GM23338 (cell line): ENCODE results near the gene PSPN. TPM values are rescaled to one million over a fixed set of nuclear protein-coding genes. Genes with fewer than 3 reads are reported as not detected.

ENCODE experiments used
- ATAC-seq: fragments of 200-7000 bp; cut with Tn5 transposase; 3 replicates; pipeline ENCODE4 v1.9.1; 2020
- DNase-seq: peaks from one replicate; pipeline ENCODE4 v3.0.0-alpha.2; 2015; ENCODE audit warnings: low spot score
- H2AFZ ChIP-seq: fragments of 200-600 bp; sonication (generic); 2 replicates; pipeline ENCODE4 v1.8.0; 2016; ENCODE audit warnings: antibody characterized with exemption, mild to moderate bottlenecking, moderate library complexity
- H3F3A ChIP-seq: fragments of 200-600 bp; sonication (generic); replicated peaks from 2 replicates; pipeline ENCODE4 v1.8.0; 2017; ENCODE audit warnings: antibody characterized with exemption, mixed run types, low read depth
- H3K27ac ChIP-seq: fragments of 200-600 bp; sonication (generic); 2 replicates; pipeline ENCODE4 v1.6.1; 2016; ENCODE audit warnings: low read depth
- H3K27me3 ChIP-seq: fragments of 200-600 bp; sonication (generic); 2 replicates; pipeline ENCODE4 v1.8.0; 2016; ENCODE audit warnings: mild to moderate bottlenecking, mixed run types, moderate library complexity; ENCODE audit not compliant: insufficient read depth
- H3K36me3 ChIP-seq: fragments of 200-600 bp; sonication (generic); 2 replicates; pipeline ENCODE4 v1.8.0; 2016; ENCODE audit warnings: mild to moderate bottlenecking; ENCODE audit not compliant: insufficient read depth
- H3K4me1 ChIP-seq: fragments of 200-600 bp; sonication (generic); 2 replicates; pipeline ENCODE4 v1.8.0; 2016; ENCODE audit warnings: mild to moderate bottlenecking, moderate library complexity; ENCODE audit not compliant: insufficient read depth
- H3K4me2 ChIP-seq: fragments of 200-600 bp; sonication (generic); 2 replicates; pipeline ENCODE4 v1.7.1; 2017; ENCODE audit warnings: mixed run types
- H3K4me3 ChIP-seq: fragments of 200-600 bp; sonication (generic); 2 replicates; pipeline ENCODE4 v1.6.1; 2016; ENCODE audit warnings: mixed run types
- H3K79me2 ChIP-seq: fragments of 200-600 bp; sonication (generic); replicated peaks from 2 replicates; pipeline ENCODE4 v1.8.0; 2017; ENCODE audit warnings: mild to moderate bottlenecking; ENCODE audit not compliant: insufficient read depth
- H3K9me2 ChIP-seq: fragments of 200-600 bp; sonication (generic); 2 replicates; pipeline ENCODE4 v1.8.0; 2017; ENCODE audit not compliant: insufficient read depth
- H4K20me1 ChIP-seq: fragments of 200-600 bp; sonication (generic); replicated peaks from 2 replicates; pipeline ENCODE4 v1.8.0; 2017; ENCODE audit warnings: mild to moderate bottlenecking; ENCODE audit not compliant: insufficient read depth
- H3K27ac Mint-ChIP-seq: 2 replicates; pipeline ENCODE4 v1.8.0; 2020; ENCODE audit warnings: inconsistent platforms, mild to moderate bottlenecking, moderate library complexity, mixed read lengths
- H3K27me3 Mint-ChIP-seq: 3 replicates; pipeline ENCODE4 v1.8.0; 2022; ENCODE audit warnings: low read depth, mild to moderate bottlenecking, moderate library complexity, mixed read lengths, inconsistent platforms; ENCODE audit not compliant: insufficient read depth, poor library complexity
- H3K36me3 Mint-ChIP-seq: 3 replicates; pipeline ENCODE4 v1.8.0; 2021; ENCODE audit warnings: low read depth, mild to moderate bottlenecking, inconsistent platforms, moderate library complexity, mixed read lengths
- H3K4me1 Mint-ChIP-seq: 3 replicates; pipeline ENCODE4 v1.8.0; 2020; ENCODE audit warnings: mild to moderate bottlenecking, inconsistent platforms, mixed read lengths
- H3K4me3 Mint-ChIP-seq: 3 replicates; pipeline ENCODE4 v1.8.0; 2021; ENCODE audit warnings: moderate library complexity, mild to moderate bottlenecking, inconsistent platforms, mixed read lengths
- H3K9me3 Mint-ChIP-seq: 3 replicates; pipeline ENCODE4 v1.8.0; 2020; ENCODE audit warnings: moderate library complexity, mild to moderate bottlenecking, inconsistent platforms, mixed read lengths
- CREB1 ChIP-seq: fragments of 250-450 bp; sonication (Bioruptor Pico); IDR thresholded peaks from 2 replicates; pipeline ENCODE4 v1.5.0; 2020; ENCODE audit warnings: low read depth, mild to moderate bottlenecking, moderate library complexity
- ETS1 ChIP-seq: IDR thresholded peaks from 2 replicates; pipeline ENCODE4 v1.6.1; 2016; ENCODE audit warnings: antibody characterized with exemption
- EZH2 ChIP-seq: fragments of 200-600 bp; sonication (generic); IDR thresholded peaks from one replicate; pipeline ENCODE4 v1.8.0; 2017; ENCODE audit warnings: antibody characterized with exemption, mild to moderate bottlenecking, low read depth; ENCODE audit not compliant: unreplicated experiment
- EZH2phosphoT487 ChIP-seq: fragments of 200-600 bp; sonication (generic); IDR thresholded peaks from one replicate; pipeline ENCODE4 v1.8.1; 2018; ENCODE audit warnings: antibody characterized with exemption; ENCODE audit not compliant: unreplicated experiment
- STAT1 ChIP-seq: IDR thresholded peaks from one replicate; pipeline ENCODE4 v1.6.1; 2016; ENCODE audit warnings: antibody characterized with exemption; ENCODE audit not compliant: unreplicated experiment
- ZNF331 ChIP-seq: fragments of 250-450 bp; sonication (Bioruptor Pico); IDR thresholded peaks from 2 replicates; pipeline ENCODE4 v1.5.0; 2020; ENCODE audit warnings: low read depth, mild to moderate bottlenecking, moderate library complexity
- polyA plus RNA-seq: library from polyadenylated mRNA; unstranded; fragments of >200 nt; fragmentation: Nextera tagmentation; extraction: Ambion mirVana; gene quantifications from 2 replicates; pipeline ENCODE4 v1.2.1, GENCODE V29; 2016
- total RNA-seq: library from RNA; depleted of rRNA; stranded (reverse); fragments of >200 nt; shearing (Covaris generic); gene quantifications from 2 replicates; pipeline ENCODE4 v1.2.3, GENCODE V29; 2014

PSPN gene
- total and polyA plus RNA-seq, 2 experiments from 2014 or later = 0.82 to 1.2 TPM

- TF ChIP-seq ETS1 (no peak), EZH2phosphoT487 (no peak)
Observed at GRCh38 chr19:6412061-6412446, 36.3 kb upstream of the PSPN start (continued).

- Histone ChIP-seq H3K36me3 (no peaks in the 10 kb centered on the region), H3K4me1 (peaks cover 10% of the 10 kb centered on the region), H3F3A (peaks cover 9% of the 10 kb centered on the region; the same call in 1 of the 2 replicates), H3K79me2 (no peaks in the 10 kb centered on the region), H3K27me3 (no peaks in the 10 kb centered on the region), H3K9me2 (no peaks in the 10 kb centered on the region), H3K27ac (no peak overlapping the region), H3K4me2 (no peak overlapping the region), H3K4me3 (no peak overlapping the region), H2AFZ (no peak overlapping the region), H4K20me1 (0 out of 2 replicates have a peak, but pooled peaks cover 5% of the 10 kb centered on the region)
- Mint-ChIP-seq H3K4me1 (peaks cover 18% of the 10 kb centered on the region; the same call in 2 of the 3 replicates), H3K27ac (no peak overlapping the region), H3K27me3 (peaks cover 3% of the 10 kb centered on the region), H3K9me3 (no peaks in the 10 kb centered on the region), H3K4me3 (no peak overlapping the region), H3K36me3 (peaks cover 18% of the 10 kb centered on the region)
- ATAC-seq (no peak), DNase-seq (no peak)
- TF ChIP-seq CREB1 (CRISPR knock-in tag) (no peak), ETS1 (no peak), STAT1 (no peak), EZH2 (no peak), ZNF331 (CRISPR knock-in tag) (no peak)
Observed at GRCh38 chr19:6409346-6409745, 33.6 kb upstream of the PSPN start.

GRCh38 chr19:6406401-6406800 is 30.7 kb upstream of the PSPN start:
- no peak overlapping the region for H3K27ac ChIP-seq
- H2AFZ ChIP-seq = no peak overlapping the region
- no peaks in the 10 kb centered on the region for H3K4me1 ChIP-seq
- DNase-seq (no peak), ATAC-seq (no peak)
- H3K36me3 ChIP-seq = no peaks in the 10 kb centered on the region
- no peak overlapping the region for H3K4me3 Mint-ChIP-seq
- H3F3A ChIP-seq = no peaks in the 10 kb centered on the region
- H3K4me1 Mint-ChIP-seq = no peaks in the 10 kb centered on the region
- H3K27ac Mint-ChIP-seq = no peak overlapping the region
- H3K27me3 Mint-ChIP-seq = peaks cover 2% of the 10 kb centered on the region
- H3K36me3 Mint-ChIP-seq = no peaks in the 10 kb centered on the region
- no peak overlapping the region for H3K4me2 ChIP-seq
- no peaks in the 10 kb centered on the region for H3K27me3 ChIP-seq
- H3K4me3 ChIP-seq = no peak overlapping the region
- no peaks in the 10 kb centered on the region for H3K9me2 ChIP-seq
- TF ChIP-seq CREB1 (CRISPR knock-in tag) = no peak
- no peaks in the 10 kb centered on the region; the same call in 2 of the 3 replicates for H3K9me3 Mint-ChIP-seq
- H3K79me2 ChIP-seq = no peaks in the 10 kb centered on the region
- H4K20me1 ChIP-seq = no peaks in the 10 kb centered on the region
